Measurements from ENCODE around the gene ZPBP2. TPM values are rescaled to one million over a fixed set of nuclear protein-coding genes. Genes with fewer than 3 reads are reported as not detected.

Gene ZPBP2
- total RNA-seq, 1 donor from 2014 or later, result not detected

DNA sequence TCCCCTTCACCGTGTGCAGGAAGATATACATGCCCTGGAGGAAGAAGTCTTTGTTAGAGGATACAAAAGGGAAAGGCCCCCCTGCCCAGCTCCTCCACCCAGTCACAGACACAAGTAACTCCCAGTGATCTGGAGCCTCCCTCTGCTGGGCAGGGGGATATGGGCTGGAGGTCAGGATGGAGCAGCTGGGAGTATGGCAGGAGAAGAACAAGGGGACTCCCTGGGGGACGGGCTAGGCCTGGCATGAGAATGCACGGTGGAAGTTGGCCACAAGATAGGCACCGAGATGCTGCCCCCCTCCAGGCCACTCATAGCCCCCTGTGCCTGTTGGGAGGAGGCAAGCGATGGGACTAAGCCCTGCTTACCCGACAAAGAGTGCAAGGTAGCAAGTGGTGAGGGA, 55.2 kb downstream of the ZPBP2 start:
- no peak for TF ChIP-seq CTCF (IDR thresholded peaks at IDR 0.05)
- Mint-ChIP-seq H3K9me3 (ENCODE audit: low read depth) (no peaks in the 10 kb centered on the region), H3K27ac (ENCODE audit: unreplicated experiment) (no peak overlapping the region), H3K4me1 (ENCODE audit: low read depth) (peaks cover 36% of the 10 kb centered on the region), H3K4me3 (ENCODE audit: unreplicated experiment) (no peak overlapping the region), H3K36me3 (ENCODE audit: low read depth) (peaks cover 21% of the 10 kb centered on the region), H3K27me3 (ENCODE audit: low read depth) (no peaks in the 10 kb centered on the region)
- no peak for DNase-seq (ENCODE audit: low spot score)

DNA sequence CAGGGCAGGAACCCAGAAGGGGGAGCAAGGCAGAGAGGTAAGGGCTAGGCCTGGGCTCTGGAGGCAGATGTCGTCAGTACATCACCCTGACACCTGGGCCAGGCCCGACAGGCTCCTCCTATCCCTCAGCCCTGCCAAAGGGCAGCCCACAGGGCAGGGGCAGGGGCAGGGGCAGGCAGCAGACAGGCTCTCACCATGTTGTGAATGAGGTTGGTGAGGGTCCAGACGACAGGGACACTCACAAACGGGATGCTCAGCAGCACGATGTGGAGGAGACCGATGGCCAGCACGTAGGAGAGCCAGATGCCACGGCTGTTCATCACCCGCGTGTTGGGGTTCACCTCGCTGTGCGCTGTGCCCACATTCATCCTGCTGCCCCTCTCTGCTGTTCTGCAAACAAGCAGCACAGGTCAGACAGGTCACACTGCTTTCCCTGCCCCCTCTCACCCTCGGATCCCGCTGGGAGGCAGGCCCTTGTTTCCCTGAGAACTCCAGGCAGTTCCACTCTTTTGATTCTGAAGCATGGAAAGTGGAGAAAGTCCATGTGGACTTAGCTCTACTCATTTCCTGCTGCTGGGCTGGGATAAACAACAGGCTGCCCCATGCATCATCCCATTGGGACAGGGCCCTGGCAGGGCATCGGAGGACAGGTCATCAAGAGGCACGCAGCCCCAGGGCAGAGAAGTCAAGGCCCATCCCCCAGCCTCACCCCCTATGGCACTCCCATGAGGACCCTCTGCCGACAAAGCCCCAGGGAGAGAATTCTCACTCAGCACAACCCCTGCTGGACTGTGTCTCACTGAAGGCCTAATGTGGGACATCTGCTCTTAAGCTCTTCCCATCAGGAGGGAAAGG, 56.1 kb downstream of the ZPBP2 start:
- DNase-seq (ENCODE audit: low spot score), result no peak
- Mint-ChIP-seq H3K27me3 (ENCODE audit: low read depth) (no peaks in the 10 kb centered on the region), H3K36me3 (ENCODE audit: low read depth) (peaks cover 19% of the 10 kb centered on the region), H3K4me3 (ENCODE audit: unreplicated experiment) (no peak overlapping the region), H3K4me1 (ENCODE audit: low read depth) (peaks cover 44% of the 10 kb centered on the region), H3K27ac (ENCODE audit: unreplicated experiment) (peak overlapping the region; percentile 49), H3K9me3 (ENCODE audit: low read depth) (no peaks in the 10 kb centered on the region)
- peak; percentile 61 for TF ChIP-seq CTCF (IDR thresholded peaks at IDR 0.05)

GRCh38 chr17:39924691-39925055, 56.7 kb downstream of the ZPBP2 start:
- no peak overlapping the region for H3K4me3 Mint-ChIP-seq (ENCODE audit: unreplicated experiment)
- TF ChIP-seq CTCF (IDR thresholded peaks at IDR 0.05), result no peak
- H3K27me3 Mint-ChIP-seq (ENCODE audit: low read depth), result no peaks in the 10 kb centered on the region
- peak overlapping the region; percentile 49 for H3K27ac Mint-ChIP-seq (ENCODE audit: unreplicated experiment)
- no peaks in the 10 kb centered on the region for H3K9me3 Mint-ChIP-seq (ENCODE audit: low read depth)
- H3K4me1 Mint-ChIP-seq (ENCODE audit: low read depth), result peaks cover 51% of the 10 kb centered on the region
- peaks cover 17% of the 10 kb centered on the region for H3K36me3 Mint-ChIP-seq (ENCODE audit: low read depth)
- no peak for DNase-seq (ENCODE audit: low spot score)

- no peak for DNase-seq (ENCODE audit: low spot score)
- H3K9me3 Mint-ChIP-seq (ENCODE audit: low read depth), result no peaks in the 10 kb centered on the region
These were observed 57.5 kb downstream of the ZPBP2 start for GRCh38 chr17:39925282-39926134.

More at GRCh38 chr17:39925282-39926134, 57.5 kb downstream of the ZPBP2 start:
- Mint-ChIP-seq H3K4me3 (ENCODE audit: unreplicated experiment) (peak overlapping the region; percentile 72), H3K4me1 (ENCODE audit: low read depth) (peaks cover 55% of the 10 kb centered on the region), H3K36me3 (ENCODE audit: low read depth) (peaks cover 12% of the 10 kb centered on the region), H3K27me3 (ENCODE audit: low read depth) (no peaks in the 10 kb centered on the region), H3K27ac (ENCODE audit: unreplicated experiment) (peak overlapping the region; percentile 99)
- no peak for TF ChIP-seq CTCF (IDR thresholded peaks at IDR 0.05)

Measured in chondrocyte (in vitro differentiated cells).